Activated B cell treated with CpG ODN at 0.5 μM for 24 hours (primary cell): ENCODE data around the gene TMBIM6. TPM values are rescaled to one million over a fixed set of nuclear protein-coding genes. Genes with fewer than 3 reads are reported as not detected.
"Not testable (repeated sequence)": the region's sequence is repeated elsewhere in the genome, so short reads cannot be mapped to it uniquely, and the experiment has no call there.

ENCODE experiments used
- ATAC-seq: fragments of 200-7000 bp; cut with Tn5 transposase; one replicate; pipeline ENCODE4 v1.10.0; 2021; ENCODE audit warnings: low read depth, mild to moderate bottlenecking, moderate library complexity
- CTCF ChIA-PET: fragments of 350-600 bp; sonication (Branson Sonifier 250); formaldehyde crosslinking; loops from one replicate; lab custom pipeline; 2021; ENCODE audit warnings: antibody characterized with exemption; lab: Charles Lee
- POLR2A ChIA-PET: fragments of 350-600 bp; sonication (Branson Sonifier 250); formaldehyde crosslinking; loops from one replicate; lab custom pipeline; 2021; ENCODE audit warnings: antibody characterized with exemption; lab: Charles Lee
- DNase-seq: peaks from one replicate; pipeline ENCODE4 v3.0.0; 2022
- H3K27ac Mint-ChIP-seq: one replicate; pipeline ENCODE4 v1.8.0; 2020; ENCODE audit warnings: mixed read lengths
- H3K27me3 Mint-ChIP-seq: one replicate; pipeline ENCODE4 v1.8.0; 2021; ENCODE audit warnings: mixed read lengths
- H3K36me3 Mint-ChIP-seq: one replicate; pipeline ENCODE4 v1.8.0; 2021; ENCODE audit warnings: low read depth, mixed read lengths
- H3K4me1 Mint-ChIP-seq: one replicate; pipeline ENCODE4 v1.8.0; 2021; ENCODE audit warnings: mixed read lengths
- H3K4me3 Mint-ChIP-seq: one replicate; pipeline ENCODE4 v1.8.0; 2020; ENCODE audit warnings: mild to moderate bottlenecking, mixed read lengths
- H3K9me3 Mint-ChIP-seq: one replicate; pipeline ENCODE4 v1.8.0; 2020; ENCODE audit warnings: mixed read lengths
- intact Hi-C: fragments of 100-400 bp; cut with micrococcal nuclease; formaldehyde crosslinking; loops from one replicate; pipeline ENCODE4 v1.15.1; 2024
- total RNA-seq: library from RNA; stranded (reverse); gene quantifications from 2 replicates; pipeline ENCODE4 v1.2.3, GENCODE V29; 2022
- TF ChIP-seq, protein P1 (sequence below): fragments of 200-600 bp; IDR thresholded peaks from one replicate; pipeline ENCODE4 v1.8.0; 2022; ENCODE audit warnings: antibody characterized with exemption, mild to moderate bottlenecking

TMBIM6 gene
- total RNA-seq, 1 donor from 2014 or later: 366 TPM

DNA sequence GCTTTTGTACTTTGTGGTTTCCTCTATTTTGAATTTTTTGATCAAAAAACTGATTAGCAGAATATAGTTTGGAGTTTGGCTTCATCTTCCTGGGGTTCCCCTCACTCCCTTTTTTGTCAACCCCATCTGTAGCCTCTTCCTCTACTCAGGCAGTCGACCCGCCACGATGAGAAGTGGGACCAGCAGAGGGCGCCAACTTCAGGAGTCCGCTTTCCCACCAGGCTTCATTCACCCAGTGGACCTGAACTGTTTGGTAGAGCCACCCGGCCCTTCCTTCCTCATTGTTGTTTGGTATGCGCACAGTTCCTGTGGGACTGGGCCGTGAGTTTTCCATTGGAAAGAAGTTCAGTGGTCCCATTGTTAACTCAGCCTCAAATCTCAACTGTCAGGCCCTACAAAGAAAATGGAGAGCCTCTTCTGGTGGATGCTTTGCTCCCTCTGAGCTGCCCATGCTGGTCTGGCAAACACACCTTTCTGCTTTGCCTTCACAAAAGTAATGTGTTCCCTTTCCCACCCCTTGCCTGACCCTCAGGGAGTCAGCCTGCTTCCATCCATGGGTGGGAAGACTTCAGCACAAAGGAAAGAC is 21.7 kb downstream of the TMBIM6 start:
- intact Hi-C loops: loop anchor here (1.0 to 2.0 kb wide), 3 partner anchors 22 to 126 kb away; partner anchors contain the start of gene TMBIM6
- ATAC-seq: peak; percentile 83
- Mint-ChIP-seq H3K9me3 (no peaks in the 10 kb centered on the region), H3K36me3 (peaks cover 65% of the 10 kb centered on the region), H3K4me3 (no peak overlapping the region), H3K27ac (peak overlapping the region; percentile 79), H3K27me3 (no peaks in the 10 kb centered on the region), H3K4me1 (peaks cover 25% of the 10 kb centered on the region)
- ChIA-PET CTCF (interaction anchor here (0.6 to 4.4 kb wide), 10 partner anchors 9 to 1585 kb away, joined by 3 to 48 read pairs (median 6); partner anchors contain the start of gene TMBIM6), POLR2A (interaction anchor here (0.6 to 2.4 kb wide), 5 partner anchors 12 to 223 kb away, joined by 3 to 20 read pairs (median 3); partner anchors contain the start of gene TMBIM6)
- peak; percentile 59 for DNase-seq
- TF ChIP-seq, protein P1, sequence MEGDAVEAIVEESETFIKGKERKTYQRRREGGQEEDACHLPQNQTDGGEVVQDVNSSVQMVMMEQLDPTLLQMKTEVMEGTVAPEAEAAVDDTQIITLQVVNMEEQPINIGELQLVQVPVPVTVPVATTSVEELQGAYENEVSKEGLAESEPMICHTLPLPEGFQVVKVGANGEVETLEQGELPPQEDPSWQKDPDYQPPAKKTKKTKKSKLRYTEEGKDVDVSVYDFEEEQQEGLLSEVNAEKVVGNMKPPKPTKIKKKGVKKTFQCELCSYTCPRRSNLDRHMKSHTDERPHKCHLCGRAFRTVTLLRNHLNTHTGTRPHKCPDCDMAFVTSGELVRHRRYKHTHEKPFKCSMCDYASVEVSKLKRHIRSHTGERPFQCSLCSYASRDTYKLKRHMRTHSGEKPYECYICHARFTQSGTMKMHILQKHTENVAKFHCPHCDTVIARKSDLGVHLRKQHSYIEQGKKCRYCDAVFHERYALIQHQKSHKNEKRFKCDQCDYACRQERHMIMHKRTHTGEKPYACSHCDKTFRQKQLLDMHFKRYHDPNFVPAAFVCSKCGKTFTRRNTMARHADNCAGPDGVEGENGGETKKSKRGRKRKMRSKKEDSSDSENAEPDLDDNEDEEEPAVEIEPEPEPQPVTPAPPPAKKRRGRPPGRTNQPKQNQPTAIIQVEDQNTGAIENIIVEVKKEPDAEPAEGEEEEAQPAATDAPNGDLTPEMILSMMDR: no peak

DNA sequence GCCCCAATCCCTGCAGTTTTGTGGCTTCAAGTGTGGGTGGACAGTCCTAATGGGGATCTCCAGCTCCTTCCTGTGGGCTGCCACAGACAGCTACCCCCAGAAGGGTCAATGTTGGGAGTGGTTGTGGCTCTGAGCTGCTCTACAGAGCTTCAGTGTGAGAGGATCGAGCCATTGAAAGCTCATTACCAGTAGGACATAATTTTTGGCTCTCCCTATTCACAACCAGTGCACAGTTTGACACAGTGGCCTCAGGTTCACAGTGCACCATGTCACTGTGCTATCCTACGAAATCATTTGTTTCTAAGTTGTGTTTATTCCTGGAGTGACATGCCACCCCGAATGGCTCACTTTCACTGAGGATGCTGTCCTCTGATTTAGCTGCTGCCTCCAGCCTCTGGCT is 22.8 kb downstream of the TMBIM6 start:
- POLR2A ChIA-PET: interaction anchor here (1.1 to 1.4 kb wide), 2 partner anchors 23 to 75 kb away, joined by 3 to 8 read pairs; partner anchors contain the start of gene TMBIM6
- ATAC-seq (no peak), DNase-seq (no peak)
- TF ChIP-seq, protein P1: no peak
- Mint-ChIP-seq H3K4me3 (no peak overlapping the region), H3K36me3 (peaks cover 55% of the 10 kb centered on the region), H3K9me3 (no peaks in the 10 kb centered on the region), H3K4me1 (peaks cover 25% of the 10 kb centered on the region), H3K27me3 (no peaks in the 10 kb centered on the region), H3K27ac (no peak overlapping the region)
- CTCF ChIA-PET: interaction anchor here (1.0 to 4.4 kb wide), 3 partner anchors 14 to 75 kb away, joined by 3 to 48 read pairs (median 3); partner anchors contain the start of gene TMBIM6
- intact Hi-C loops: no loop called here

DNA sequence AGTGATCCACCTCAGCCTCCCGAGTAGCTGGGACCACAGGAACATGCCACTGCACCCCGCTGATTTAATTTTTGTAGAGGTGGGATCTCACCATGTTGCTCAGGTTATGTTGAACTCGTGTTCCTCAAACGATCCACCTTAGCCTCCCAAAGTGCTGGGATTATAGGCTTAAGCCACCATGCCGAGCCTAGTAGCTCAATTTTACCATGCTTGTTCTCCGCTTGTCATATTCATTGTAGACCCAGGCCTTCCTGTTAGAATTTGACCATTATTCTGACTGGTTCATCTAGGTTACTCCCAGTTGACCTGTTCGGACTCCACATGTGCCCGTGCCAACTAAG is 24.7 kb downstream of the TMBIM6 start:
- no peak overlapping the region for H3K4me3 Mint-ChIP-seq
- TF ChIP-seq, protein P1: no peak
- intact Hi-C loops: no loop called here

DNA sequence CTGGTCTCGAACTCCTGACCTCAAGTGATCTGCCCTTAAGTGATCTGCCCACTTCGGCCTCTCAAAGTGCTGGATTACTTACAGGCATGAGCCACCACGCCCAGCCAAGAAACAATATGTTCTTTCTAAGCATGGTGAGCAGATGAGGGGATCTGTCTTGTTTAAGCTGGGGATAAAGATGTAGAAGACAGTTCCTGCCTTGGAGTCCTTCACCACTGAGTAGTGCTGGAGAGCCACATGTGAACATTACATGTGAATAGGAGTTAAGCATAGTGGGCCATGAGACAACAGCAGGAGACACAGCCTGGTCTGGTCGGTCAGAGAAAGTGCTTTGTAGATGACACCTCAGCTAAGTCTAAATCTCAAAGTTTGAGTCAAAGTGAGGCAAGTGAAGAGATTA is 26.0 kb downstream of the TMBIM6 start:
- peaks cover 17% of the 10 kb centered on the region for H3K4me1 Mint-ChIP-seq

More for the DNA sequence above, 24.7 kb downstream of the TMBIM6 start:
- ATAC-seq (no peak), DNase-seq (no peak)
- ChIA-PET CTCF (no interaction called here), POLR2A (interaction anchor here (1.9 kb wide), 1 partner anchor 25 kb away, joined by 11 read pairs; the partner anchor contains the start of gene TMBIM6)
- Mint-ChIP-seq H3K36me3 (peaks cover 44% of the 10 kb centered on the region), H3K4me1 (peaks cover 25% of the 10 kb centered on the region), H3K9me3 (no peaks in the 10 kb centered on the region), H3K27me3 (no peaks in the 10 kb centered on the region), H3K27ac (no peak overlapping the region)

DNA sequence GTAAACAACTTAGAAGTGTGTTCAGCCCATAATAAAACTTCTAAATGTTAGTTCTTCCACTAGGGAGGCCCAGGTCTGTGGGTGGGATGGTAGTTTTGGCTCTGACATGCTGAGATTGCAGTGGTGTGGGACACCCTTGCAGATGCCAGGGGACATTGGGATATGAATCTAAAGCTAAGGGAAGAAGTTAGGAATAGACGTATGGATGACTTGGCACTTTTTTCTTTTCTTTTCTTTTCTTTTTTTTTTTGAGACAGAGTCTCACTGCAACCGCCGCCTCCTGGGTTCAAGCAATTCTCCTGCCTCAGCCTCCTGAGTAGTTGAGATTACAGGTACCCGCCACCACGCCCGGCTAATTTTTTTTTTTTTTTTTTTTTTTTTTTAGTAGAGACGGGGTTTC is 31.7 kb downstream of the TMBIM6 start:
- H3K4me1 Mint-ChIP-seq, H3K36me3 Mint-ChIP-seq, H3K4me3 Mint-ChIP-seq, H3K27me3 Mint-ChIP-seq, H3K27ac Mint-ChIP-seq, H3K9me3 Mint-ChIP-seq, DNase-seq, intact Hi-C loops, ATAC-seq: not testable (repeated sequence)
- CTCF ChIA-PET: interaction anchor here (1.4 kb wide), 1 partner anchor 66 kb away, joined by 4 read pairs; no protein-coding TSS in a partner anchor
- POLR2A ChIA-PET: interaction anchor here (0.7 to 1.4 kb wide), 2 partner anchors 32 to 780 kb away, joined by 8 to 10 read pairs; partner anchors contain the start of gene TMBIM6

More for the DNA sequence above, 26.0 kb downstream of the TMBIM6 start:
- H3K36me3 Mint-ChIP-seq: peaks cover 32% of the 10 kb centered on the region
- intact Hi-C loops: no loop called here
- no peaks in the 10 kb centered on the region for H3K9me3 Mint-ChIP-seq
- H3K27ac Mint-ChIP-seq: no peak overlapping the region
- ATAC-seq (no peak), DNase-seq (no peak)
- CTCF ChIA-PET: interaction anchor here (1.7 kb wide), 1 partner anchor 11 kb away, joined by 4 read pairs; no protein-coding TSS in a partner anchor
- no peaks in the 10 kb centered on the region for H3K27me3 Mint-ChIP-seq
- H3K4me3 Mint-ChIP-seq: no peak overlapping the region
- POLR2A ChIA-PET: interaction anchor here (1.9 kb wide), 1 partner anchor 26 kb away, joined by 11 read pairs; the partner anchor contains the start of gene TMBIM6
- TF ChIP-seq, protein P1: no peak
